Liver (tissue), 9 donors: ENCODE data around the gene AHRR. TPM values are rescaled to one million over a fixed set of nuclear protein-coding genes. Genes with fewer than 3 reads are reported as not detected.

Experiments
- DNase-seq: peaks from one replicate; pipeline ENCODE4 v3.0.0-alpha.2; 2017; ENCODE audit warnings: low spot score
- H3K27ac ChIP-seq, 2 donors: one replicate each; pipeline ENCODE4 v1.7.0; 2013; ENCODE audit warnings: inconsistent platforms in 2 of 2, low read length in 2 of 2, control low read depth in 1 of 2, low read depth in 1 of 2, mild to moderate bottlenecking in 1 of 2
- H3K27me3 ChIP-seq, 4 donors: one replicate each; pipeline versions ENCODE4 v1.6.1 to v1.7.0; 2013; ENCODE audit warnings: low read length in 3 of 4, inconsistent platforms in 1 of 4, mild to moderate bottlenecking in 1 of 4, moderate library complexity in 1 of 4; ENCODE audit not compliant: control insufficient read depth in 4 of 4, insufficient read depth in 4 of 4
- H3K36me3 ChIP-seq, 4 donors: one replicate each; pipeline versions ENCODE4 v1.6.1 to v1.7.0; 2013; ENCODE audit warnings: low read length in 3 of 4, mild to moderate bottlenecking in 3 of 4, low read depth in 1 of 4, moderate library complexity in 1 of 4; ENCODE audit not compliant: control insufficient read depth in 4 of 4, insufficient read depth in 3 of 4
- H3K4me1 ChIP-seq, 4 donors: one replicate each; pipeline versions ENCODE4 v1.6.1 to v1.7.0; 2013; ENCODE audit warnings: low read length in 3 of 4, mild to moderate bottlenecking in 3 of 4, moderate library complexity in 1 of 4; ENCODE audit not compliant: control insufficient read depth in 4 of 4, insufficient read depth in 4 of 4
- H3K4me3 ChIP-seq, 3 donors: one replicate each; pipeline versions ENCODE4 v1.6.1 to v1.7.0; 2013; ENCODE audit warnings: low read length in 3 of 3, control low read depth in 1 of 3, low read depth in 1 of 3, mild to moderate bottlenecking in 1 of 3
- H3K9ac ChIP-seq, 2 donors: one replicate each; pipeline ENCODE4 v1.7.0; 2013; ENCODE audit warnings: low read length in 2 of 2, mild to moderate bottlenecking in 2 of 2, moderate library complexity in 2 of 2, control low read depth in 1 of 2, low read depth in 1 of 2
- H3K9me3 ChIP-seq, 4 donors: one replicate each; pipeline versions ENCODE4 v1.6.1 to v1.7.0; 2013; ENCODE audit warnings: low read length in 3 of 4; ENCODE audit not compliant: control insufficient read depth in 4 of 4
- CTCF ChIP-seq: fragments of 150-350 bp; IDR thresholded peaks from 2 replicates; pipeline ENCODE4 v1.5.1; 2017; ENCODE audit warnings: improper control_type of control experiment, low read depth, low read length; ENCODE audit not compliant: missing input control
- EGR1 ChIP-seq, 2 donors: IDR thresholded peaks; 2 replicates each; pipeline ENCODE4 v1.6.1; 2016 to 2018; ENCODE audit warnings: antibody characterized with exemption in 2 of 2, low read depth in 2 of 2
- FOXA1 ChIP-seq: IDR thresholded peaks from 2 replicates; pipeline ENCODE4 v1.6.1; 2016; ENCODE audit warnings: antibody characterized with exemption
- GABPA ChIP-seq, 2 donors: IDR thresholded peaks in 1 of 2; conservative IDR thresholded peaks in 1 of 2; 2 replicates each; pipeline ENCODE4 v1.6.1; 2016; ENCODE audit warnings: antibody characterized with exemption in 2 of 2, mild to moderate bottlenecking in 1 of 2, moderate library complexity in 1 of 2
- HNF4A ChIP-seq, 2 donors: conservative IDR thresholded peaks; 2 replicates each; pipeline ENCODE4 v1.6.1; 2016; ENCODE audit warnings: antibody characterized with exemption in 2 of 2, mild to moderate bottlenecking in 2 of 2
- HNF4G ChIP-seq: IDR thresholded peaks from 2 replicates; pipeline ENCODE4 v1.6.1; 2016; ENCODE audit warnings: antibody characterized with exemption
- WGBS: extraction: QIAGEN DNeasy Blood & Tissue Kit; methylation state at CpG from one replicate; pipeline ENCODE4 v1.1.7; 2013; 5-methylcytosine and 5-hydroxymethylcytosine counted together
- polyA plus RNA-seq, 2 donors: library from polyadenylated mRNA; stranded (reverse) in 1 of 2; unstranded in 1 of 2; fragments of 200-250 nt in 1 of 2; fragments of >200 nt in 1 of 2; fragmentation: Nextera tagmentation in 1 of 2; extraction: Ambion mirVana in 1 of 2; gene quantifications; one replicate each; pipeline versions ENCODE4 v1.2.1 to v1.2.3, GENCODE V29; 2013 to 2015
- total RNA-seq, 2 donors: library from RNA; depleted of rRNA; stranded (reverse); fragments of >200 nt; gene quantifications; one replicate each; pipeline ENCODE4 v1.2.3, GENCODE V29; 2014
- TF ChIP-seq, protein P1 (sequence below): IDR thresholded peaks from 2 replicates; pipeline ENCODE4 v1.6.1; 2016; ENCODE audit warnings: antibody characterized with exemption
- TF ChIP-seq, protein P2 (sequence below): IDR thresholded peaks from 2 replicates; pipeline ENCODE4 v1.6.1; 2016; ENCODE audit warnings: antibody characterized with exemption, mild to moderate bottlenecking
- donor health status: healthy.
- donor health status: healthy.
- donor health status: healthy.
- donor health status: healthy.
- donor health status: healthy.

Gene AHRR
- total and polyA plus RNA-seq, 4 donors = 0.15 to 0.47 (median 0.24) TPM

GRCh38 chr5:306011-306805 is 15.3 kb upstream of the AHRR start:
- Histone ChIP-seq H3K27me3 (no peaks in the 10 kb centered on the region), H3K36me3 (peaks cover 5 to 34% (median 9%) of the 10 kb centered on the region in 4 donors), H3K9ac (no peak overlapping the region), H3K4me3 (no peak overlapping the region), H3K9me3 (no peaks in the 10 kb centered on the region), H3K27ac (no peak overlapping the region), H3K4me1 (peaks cover 0 to 8% (median 2%) of the 10 kb centered on the region in 4 donors)
- TF ChIP-seq GABPA (IDR thresholded peaks at IDR 0.05 in 1 of 2, conservative IDR thresholded peaks at IDR 0.05 in 1 of 2) (no peak), HNF4G (no peak)
- TF ChIP-seq, protein P1, sequence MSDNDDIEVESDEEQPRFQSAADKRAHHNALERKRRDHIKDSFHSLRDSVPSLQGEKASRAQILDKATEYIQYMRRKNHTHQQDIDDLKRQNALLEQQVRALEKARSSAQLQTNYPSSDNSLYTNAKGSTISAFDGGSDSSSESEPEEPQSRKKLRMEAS = no peak
- WGBS = 97% methylated on average over 28 of the region's 28 CpGs
- DNase-seq = no peak

DNA sequence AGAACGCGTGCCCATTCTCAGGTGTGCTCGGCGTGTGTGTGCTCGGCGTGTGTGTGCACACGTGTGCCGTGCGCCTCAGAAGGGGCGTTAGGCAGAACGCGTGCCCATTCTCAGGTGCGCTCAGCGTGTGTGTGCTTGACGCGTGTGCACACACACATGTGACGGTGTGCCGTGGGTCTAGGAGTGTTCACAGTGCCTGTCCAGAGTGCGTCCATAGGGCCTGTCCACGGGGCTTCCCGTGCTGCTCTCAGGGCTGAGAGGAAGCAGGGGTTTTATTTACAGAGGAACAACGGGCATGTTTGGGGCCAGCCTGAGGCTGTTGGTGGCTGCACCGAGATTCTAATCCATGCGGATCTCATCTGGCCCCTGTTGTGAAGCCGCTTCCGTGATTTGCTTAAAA is 14.2 kb upstream of the AHRR start:
- Histone ChIP-seq H3K9ac (no peak overlapping the region), H3K36me3 (peaks cover 5 to 37% (median 9%) of the 10 kb centered on the region in 4 donors), H3K4me1 (peaks cover 0 to 8% (median 2%) of the 10 kb centered on the region in 4 donors), H3K27me3 (no peaks in the 10 kb centered on the region), H3K27ac (no peak overlapping the region), H3K9me3 (no peaks in the 10 kb centered on the region), H3K4me3 (no peak overlapping the region)
- 95% methylated on average over 26 of the region's 26 CpGs for WGBS
- TF ChIP-seq EGR1 (IDR thresholded peaks at IDR 0.05; ENCODE audit: low read depth in 2 of 2) (no peak), FOXA1 (no peak)
- no peak for DNase-seq

DNA sequence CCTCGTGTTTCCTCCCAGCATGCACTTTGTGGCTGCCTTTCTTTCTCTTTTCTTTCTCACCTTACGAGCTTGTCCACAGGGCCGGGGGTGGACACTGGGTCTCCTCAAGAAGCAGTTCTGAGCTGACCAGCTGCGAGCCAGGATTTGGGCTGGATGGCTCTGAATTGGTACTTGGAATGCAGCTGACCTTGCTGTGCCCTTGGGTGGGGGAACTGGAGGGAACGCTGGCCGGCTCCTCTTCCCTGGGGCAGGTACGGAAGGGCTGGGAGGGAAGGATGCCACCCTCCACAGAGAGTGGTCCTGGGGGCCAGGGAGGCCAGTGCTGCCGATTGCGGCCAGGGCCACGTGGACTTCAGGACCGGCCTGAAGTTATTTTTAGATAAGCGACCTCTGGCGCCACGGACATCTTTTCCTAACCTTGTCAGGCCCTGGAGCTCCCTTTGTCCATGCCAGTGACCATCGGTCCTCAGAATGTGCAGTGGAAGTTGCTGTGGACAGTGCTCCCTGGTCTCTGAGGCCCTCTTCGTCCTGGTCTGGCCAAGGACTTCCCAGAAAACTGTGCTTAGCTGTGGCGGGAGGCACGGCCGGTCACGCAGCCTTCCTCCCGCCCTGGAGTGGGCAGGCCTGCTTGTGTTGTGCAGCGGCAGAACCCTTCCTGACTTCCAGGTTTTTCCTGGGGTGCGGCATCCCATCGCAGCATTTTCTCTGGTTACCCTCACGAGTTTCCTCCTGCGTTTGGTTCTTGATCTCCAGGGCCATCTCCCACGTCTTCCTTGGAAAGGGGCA is 13.5 kb upstream of the AHRR start:
- H3K36me3 ChIP-seq = peaks cover 5 to 37% (median 9%) of the 10 kb centered on the region in 4 donors
- no peaks in the 10 kb centered on the region for H3K27me3 ChIP-seq
- peaks cover 0 to 8% (median 2%) of the 10 kb centered on the region in 4 donors for H3K4me1 ChIP-seq
- H3K9me3 ChIP-seq = no peaks in the 10 kb centered on the region
- no peak for DNase-seq
- H3K9ac ChIP-seq = no peak overlapping the region
- 89% methylated on average over 27 of the region's 27 CpGs for WGBS
- no peak overlapping the region for H3K4me3 ChIP-seq
- H3K27ac ChIP-seq = no peak overlapping the region
- TF ChIP-seq CTCF (no peak), FOXA1 (no peak), HNF4G (no peak), EGR1 (IDR thresholded peaks at IDR 0.05; ENCODE audit: low read depth in 2 of 2) (no peak), HNF4A (conservative IDR thresholded peaks at IDR 0.05) (no peak)
- TF ChIP-seq, protein P2, sequence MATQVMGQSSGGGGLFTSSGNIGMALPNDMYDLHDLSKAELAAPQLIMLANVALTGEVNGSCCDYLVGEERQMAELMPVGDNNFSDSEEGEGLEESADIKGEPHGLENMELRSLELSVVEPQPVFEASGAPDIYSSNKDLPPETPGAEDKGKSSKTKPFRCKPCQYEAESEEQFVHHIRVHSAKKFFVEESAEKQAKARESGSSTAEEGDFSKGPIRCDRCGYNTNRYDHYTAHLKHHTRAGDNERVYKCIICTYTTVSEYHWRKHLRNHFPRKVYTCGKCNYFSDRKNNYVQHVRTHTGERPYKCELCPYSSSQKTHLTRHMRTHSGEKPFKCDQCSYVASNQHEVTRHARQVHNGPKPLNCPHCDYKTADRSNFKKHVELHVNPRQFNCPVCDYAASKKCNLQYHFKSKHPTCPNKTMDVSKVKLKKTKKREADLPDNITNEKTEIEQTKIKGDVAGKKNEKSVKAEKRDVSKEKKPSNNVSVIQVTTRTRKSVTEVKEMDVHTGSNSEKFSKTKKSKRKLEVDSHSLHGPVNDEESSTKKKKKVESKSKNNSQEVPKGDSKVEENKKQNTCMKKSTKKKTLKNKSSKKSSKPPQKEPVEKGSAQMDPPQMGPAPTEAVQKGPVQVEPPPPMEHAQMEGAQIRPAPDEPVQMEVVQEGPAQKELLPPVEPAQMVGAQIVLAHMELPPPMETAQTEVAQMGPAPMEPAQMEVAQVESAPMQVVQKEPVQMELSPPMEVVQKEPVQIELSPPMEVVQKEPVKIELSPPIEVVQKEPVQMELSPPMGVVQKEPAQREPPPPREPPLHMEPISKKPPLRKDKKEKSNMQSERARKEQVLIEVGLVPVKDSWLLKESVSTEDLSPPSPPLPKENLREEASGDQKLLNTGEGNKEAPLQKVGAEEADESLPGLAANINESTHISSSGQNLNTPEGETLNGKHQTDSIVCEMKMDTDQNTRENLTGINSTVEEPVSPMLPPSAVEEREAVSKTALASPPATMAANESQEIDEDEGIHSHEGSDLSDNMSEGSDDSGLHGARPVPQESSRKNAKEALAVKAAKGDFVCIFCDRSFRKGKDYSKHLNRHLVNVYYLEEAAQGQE = no peak
